Fibroblast of pulmonary artery (primary cell): ENCODE data around the gene KCNH1.

Experiments used
- DNase-seq: peaks from one replicate; pipeline ENCODE4 v3.0.0-alpha.2; 2010; ENCODE audit warnings: low read depth
- H3K4me3 ChIP-seq: replicated peaks from 2 replicates; pipeline ENCODE4 v1.5.1; 2011; ENCODE audit warnings: low read depth, mild to moderate bottlenecking, control low read depth, low read length, moderate library complexity
- TF ChIP-seq, protein P1 (sequence below): IDR thresholded peaks from 2 replicates; pipeline ENCODE4 v1.5.1; 2011; ENCODE audit warnings: mild to moderate bottlenecking, control low read depth, low read length, inconsistent platforms; ENCODE audit errors: missing control alignments

The KCNH1 gene

DNA sequence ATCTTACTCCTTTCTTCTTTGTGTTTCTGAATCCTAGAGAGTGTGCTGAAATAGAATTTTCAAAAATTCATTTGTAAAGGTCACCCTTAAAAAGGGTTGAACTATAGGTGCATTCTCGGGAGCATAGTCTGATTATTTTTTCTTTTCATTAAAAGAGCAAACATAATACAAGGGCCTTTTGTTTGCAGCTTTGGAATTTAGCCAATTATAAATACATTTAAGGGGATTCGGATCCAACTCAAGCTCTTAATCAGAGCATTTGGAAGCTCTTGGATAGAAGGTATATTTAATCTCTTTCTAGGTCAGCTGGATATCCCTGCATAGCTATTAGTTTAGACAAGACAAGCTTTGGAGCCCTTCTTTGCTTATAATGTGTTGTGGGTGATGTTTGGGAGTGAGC is 483.5 kb downstream of the KCNH1 start:
- DNase-seq: no peak
- TF ChIP-seq, protein P1, sequence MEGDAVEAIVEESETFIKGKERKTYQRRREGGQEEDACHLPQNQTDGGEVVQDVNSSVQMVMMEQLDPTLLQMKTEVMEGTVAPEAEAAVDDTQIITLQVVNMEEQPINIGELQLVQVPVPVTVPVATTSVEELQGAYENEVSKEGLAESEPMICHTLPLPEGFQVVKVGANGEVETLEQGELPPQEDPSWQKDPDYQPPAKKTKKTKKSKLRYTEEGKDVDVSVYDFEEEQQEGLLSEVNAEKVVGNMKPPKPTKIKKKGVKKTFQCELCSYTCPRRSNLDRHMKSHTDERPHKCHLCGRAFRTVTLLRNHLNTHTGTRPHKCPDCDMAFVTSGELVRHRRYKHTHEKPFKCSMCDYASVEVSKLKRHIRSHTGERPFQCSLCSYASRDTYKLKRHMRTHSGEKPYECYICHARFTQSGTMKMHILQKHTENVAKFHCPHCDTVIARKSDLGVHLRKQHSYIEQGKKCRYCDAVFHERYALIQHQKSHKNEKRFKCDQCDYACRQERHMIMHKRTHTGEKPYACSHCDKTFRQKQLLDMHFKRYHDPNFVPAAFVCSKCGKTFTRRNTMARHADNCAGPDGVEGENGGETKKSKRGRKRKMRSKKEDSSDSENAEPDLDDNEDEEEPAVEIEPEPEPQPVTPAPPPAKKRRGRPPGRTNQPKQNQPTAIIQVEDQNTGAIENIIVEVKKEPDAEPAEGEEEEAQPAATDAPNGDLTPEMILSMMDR: no peak
- no peak overlapping the region for H3K4me3 ChIP-seq

DNA sequence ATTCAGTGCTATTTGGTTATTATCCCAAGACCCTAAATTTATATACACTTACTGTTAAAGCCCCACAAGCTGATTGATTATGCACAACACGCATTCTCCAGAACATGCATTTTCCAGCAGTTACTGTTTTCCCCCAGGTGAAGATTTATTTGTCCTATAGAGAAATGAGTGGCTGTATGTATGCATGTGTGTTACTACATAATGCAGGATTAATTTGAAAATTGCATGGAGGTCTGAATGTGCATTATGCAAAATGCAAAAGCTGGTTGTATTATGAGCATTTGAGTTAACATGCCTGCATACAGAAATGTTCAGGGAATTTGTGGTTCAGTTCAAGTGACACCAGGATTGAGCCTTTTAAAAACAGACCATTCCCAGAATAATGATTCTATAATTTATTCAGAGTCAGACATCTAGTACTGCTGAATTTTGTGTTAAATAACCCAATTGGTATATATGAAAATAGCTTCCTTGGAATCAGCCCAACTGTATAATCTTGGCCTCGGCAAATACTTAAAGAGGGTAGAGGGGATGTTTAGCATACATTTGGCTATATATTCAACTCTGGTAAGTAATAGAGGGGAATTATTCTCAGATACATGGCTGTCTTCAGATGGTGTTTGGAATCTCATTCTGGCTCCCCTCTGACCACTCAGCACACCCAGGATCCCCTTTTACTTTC is 485.2 kb downstream of the KCNH1 start:
- H3K4me3 ChIP-seq: no peak overlapping the region
- DNase-seq: no peak
- TF ChIP-seq, protein P1: no peak

DNA sequence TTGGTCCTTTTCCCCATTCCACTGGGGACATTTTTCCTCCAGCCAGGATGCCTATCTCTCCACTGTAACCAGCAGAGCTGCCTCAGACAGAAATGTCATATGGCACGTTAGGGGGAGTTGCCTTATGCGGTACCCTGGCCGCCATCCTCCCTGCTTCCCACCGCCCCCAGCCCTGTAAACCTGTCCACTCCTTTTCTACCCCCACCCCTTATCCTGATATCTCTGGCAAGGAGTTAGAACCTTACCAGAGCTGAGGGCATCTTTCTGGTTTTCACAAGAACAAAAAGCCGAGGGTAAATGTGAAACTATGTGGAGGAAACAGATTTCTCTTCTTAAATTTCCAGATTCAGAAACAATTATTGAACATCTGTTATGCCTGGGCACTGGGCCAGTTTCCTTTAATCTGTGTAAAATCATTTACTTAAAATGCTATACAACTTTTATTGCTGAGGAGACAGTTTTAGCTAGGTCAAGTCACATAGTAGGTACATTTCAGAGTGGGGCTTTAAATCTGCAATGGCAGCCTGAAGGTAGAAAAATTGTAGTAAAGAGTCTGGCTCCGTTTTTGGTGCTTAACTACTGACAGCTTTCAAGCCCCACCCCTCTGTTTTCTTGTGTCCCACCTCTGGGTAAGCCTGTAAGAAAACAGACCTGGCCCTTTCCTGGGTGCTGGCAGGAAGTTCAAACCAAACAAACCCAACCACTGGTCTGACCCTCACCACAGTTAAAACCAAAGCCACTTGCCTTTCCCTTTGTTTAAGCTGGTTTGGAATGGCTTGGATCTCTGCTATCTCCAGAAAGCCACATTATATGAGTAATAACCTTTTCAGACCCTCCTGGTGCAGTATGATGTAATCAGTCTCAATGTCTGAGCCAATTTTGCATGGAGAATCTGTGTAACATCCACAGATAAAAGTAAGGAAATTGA is 486.3 kb downstream of the KCNH1 start:
- DNase-seq: peak; percentile 4
- TF ChIP-seq, protein P1: no peak
- H3K4me3 ChIP-seq: no peak overlapping the region

DNA sequence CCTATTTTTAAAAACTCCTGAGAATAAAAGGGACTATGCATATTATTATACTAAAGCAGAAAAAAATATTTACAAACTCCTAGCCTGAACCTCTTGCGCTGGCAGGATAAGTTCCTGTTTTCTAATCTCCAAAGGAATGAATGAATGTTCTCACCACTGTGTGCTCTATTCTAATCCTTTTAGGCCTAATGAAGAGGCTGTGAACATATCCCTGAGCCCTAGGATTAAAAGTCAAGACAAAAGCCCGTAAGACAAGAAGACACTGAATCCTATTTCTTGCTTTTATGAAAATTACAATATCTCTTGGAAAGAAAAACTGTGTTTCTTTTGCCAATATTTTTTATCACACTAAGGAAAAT is 487.7 kb downstream of the KCNH1 start:
- H3K4me3 ChIP-seq: no peak overlapping the region
- TF ChIP-seq, protein P1: no peak
- DNase-seq: no peak

DNA sequence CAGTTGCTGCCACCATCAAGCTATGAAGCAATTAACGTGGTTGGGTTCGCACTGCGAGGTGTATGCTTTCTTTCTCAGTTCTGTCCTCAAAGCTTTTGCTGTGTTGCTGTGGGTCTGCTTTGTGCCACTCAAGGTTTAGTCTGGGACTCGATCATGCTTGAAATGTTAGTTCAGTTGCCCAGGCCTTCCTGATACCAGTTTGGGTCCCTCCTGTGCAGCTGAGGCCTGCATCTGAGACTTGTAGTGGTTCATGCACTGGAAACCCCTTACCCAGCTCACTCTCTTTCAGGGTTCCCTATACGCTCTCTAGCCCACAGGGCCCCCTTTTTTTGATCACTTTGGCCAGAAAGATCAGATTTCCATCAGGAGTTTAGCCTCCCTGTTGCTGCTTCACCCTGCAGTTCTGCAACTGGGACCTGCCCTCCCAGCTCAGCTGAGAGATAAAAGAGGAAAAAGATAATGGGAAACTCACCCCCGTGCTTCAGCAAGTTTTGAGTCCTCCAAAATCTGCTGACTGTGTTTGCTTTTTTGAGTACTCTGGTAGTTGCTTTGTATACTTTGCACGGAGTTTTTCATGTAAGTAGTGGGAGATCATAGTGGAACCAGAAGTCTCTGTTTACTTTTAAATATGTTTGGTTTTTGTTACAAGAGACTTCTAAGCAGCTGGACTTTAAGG is 488.2 kb downstream of the KCNH1 start:
- TF ChIP-seq, protein P1: no peak
- DNase-seq: no peak
- H3K4me3 ChIP-seq: no peak overlapping the region

DNA sequence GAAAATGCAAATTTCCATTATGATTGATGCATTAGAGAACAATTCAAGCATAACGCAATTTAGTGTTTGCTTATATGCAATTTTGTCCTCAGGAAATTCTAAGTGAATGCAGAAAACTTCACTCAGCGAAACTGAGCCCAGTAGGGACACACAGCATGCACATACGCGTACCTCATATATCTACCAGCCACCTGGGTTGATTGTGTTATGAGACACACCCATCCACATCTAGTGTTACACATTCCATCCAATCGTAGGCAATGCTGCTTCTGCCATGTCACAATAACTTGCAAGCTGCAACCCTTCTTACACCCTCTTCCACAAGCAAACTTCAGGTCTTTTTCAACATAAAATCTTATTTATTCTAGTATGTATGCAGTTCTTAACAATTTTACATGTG is 492.4 kb downstream of the KCNH1 start:
- H3K4me3 ChIP-seq: no peak overlapping the region
- TF ChIP-seq, protein P1: no peak
- DNase-seq: no peak
